ENCODE measurements around the gene DDX42.

The DDX42 gene

GRCh38 chr17:63821804-63822203 lies 47.8 kb downstream of the DDX42 start:
- no peak for DNase-seq (ENCODE audit: low read depth)
- H3K4me3 ChIP-seq (replicated peaks; ENCODE audit: low read depth, low read length) = no peak overlapping the region
- no peak for TF ChIP-seq CTCF (IDR thresholded peaks at IDR 0.05; ENCODE audit: low read length, missing control alignments)

- no peak overlapping the region for H3K4me3 ChIP-seq (replicated peaks; ENCODE audit: low read depth, low read length)
- TF ChIP-seq CTCF (IDR thresholded peaks at IDR 0.05; ENCODE audit: low read length, missing control alignments) = no peak
- no peak for DNase-seq (ENCODE audit: low read depth)
Observed at GRCh38 chr17:63822537-63822936, 48.6 kb downstream of the DDX42 start.

DNA sequence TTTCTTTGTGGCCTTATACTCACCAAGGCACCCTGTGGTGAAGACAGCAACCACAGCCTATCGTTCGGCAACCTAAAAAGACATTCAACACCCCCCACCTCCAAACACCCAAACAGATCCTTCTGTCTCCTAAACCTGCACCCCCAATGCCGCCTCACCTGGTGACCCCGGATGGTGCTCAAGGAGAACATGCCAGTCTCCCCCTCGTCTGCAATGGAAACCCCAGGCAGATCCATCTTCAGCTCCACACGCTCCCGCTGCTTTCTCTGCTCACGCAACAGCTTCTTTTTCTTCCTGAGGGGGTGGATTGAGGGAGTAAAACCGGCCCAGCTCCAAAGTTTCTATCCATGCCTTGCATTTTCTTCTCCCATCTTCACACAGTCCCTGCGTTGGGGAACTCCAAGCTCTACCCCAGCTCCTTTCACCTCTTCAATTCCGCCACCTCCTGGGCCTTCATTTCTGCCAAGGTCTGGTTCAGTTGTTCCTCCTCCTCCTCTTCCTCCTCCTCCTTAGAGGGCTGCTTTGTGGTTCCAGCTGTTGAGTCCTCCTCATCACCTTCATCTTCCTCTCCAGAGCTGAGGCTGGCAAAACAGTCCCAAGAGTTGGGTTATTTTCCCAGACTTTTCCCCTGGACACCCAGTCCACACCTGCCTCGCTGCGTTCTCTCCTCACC lies 49.8 kb downstream of the DDX42 start:
- no peak for DNase-seq (ENCODE audit: low read depth)
- TF ChIP-seq CTCF (IDR thresholded peaks at IDR 0.05; ENCODE audit: low read length, missing control alignments) = no peak
- no peak overlapping the region for H3K4me3 ChIP-seq (replicated peaks; ENCODE audit: low read depth, low read length)

DNA sequence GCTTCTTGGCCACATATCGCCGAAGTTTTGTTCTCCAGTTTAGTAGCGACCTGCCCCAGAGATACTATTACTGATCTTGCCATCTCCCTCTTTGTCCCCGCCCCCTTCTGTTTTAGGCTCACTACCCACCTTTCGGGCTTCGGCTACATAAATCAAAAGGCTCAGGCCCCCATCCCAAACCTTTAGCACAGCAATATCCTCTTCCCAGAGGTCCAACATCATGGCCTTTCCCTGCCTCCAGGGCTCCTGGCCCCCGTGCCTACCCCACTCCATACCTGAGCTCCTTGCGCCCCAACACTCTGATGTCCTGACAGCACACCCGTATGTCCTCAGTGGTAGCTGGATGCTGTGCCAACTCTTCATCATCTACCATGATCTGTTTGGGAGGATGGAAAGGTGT lies 50.4 kb downstream of the DDX42 start:
- no peak overlapping the region for H3K4me3 ChIP-seq (replicated peaks; ENCODE audit: low read depth, low read length)
- DNase-seq (ENCODE audit: low read depth) = no peak
- TF ChIP-seq CTCF (IDR thresholded peaks at IDR 0.05; ENCODE audit: low read length, missing control alignments) = no peak

DNA sequence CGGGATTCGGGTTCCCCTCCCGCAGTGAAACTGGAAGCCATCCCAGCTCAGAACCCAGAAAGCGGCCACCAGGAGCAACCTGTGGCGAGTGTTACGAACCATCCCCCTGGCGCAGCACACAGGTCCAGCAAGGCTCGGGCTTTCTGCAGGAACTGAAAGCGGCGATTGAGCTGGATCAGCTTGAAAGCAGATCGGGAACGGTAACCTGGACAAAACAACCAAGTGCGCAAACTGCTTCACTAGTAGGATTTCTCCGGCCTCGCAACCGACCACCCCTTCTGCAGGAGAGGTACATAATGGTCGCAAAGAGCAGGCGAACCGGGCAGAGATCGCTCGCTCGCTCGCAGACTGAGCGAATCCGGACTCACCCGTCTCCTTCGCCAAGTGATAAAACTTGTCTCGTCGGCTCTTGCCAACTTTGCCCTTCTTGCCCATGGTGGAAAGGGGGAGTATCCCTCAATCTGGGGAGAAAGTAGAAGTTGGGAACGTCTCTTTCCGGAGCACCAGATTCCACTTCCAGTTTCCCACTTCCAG lies 52.6 kb downstream of the DDX42 start:
- H3K4me3 ChIP-seq (replicated peaks; ENCODE audit: low read depth, low read length) = peak overlapping the region; percentile 78
- no peak for TF ChIP-seq CTCF (IDR thresholded peaks at IDR 0.05; ENCODE audit: low read length, missing control alignments)
- no peak for DNase-seq (ENCODE audit: low read depth)

- H3K4me3 ChIP-seq (replicated peaks; ENCODE audit: low read depth, low read length) = peak within 1 kb of the TSS; percentile 78
- peak; percentile 96 for DNase-seq (ENCODE audit: low read depth)
- peak; percentile 47 for TF ChIP-seq CTCF (IDR thresholded peaks at IDR 0.05; ENCODE audit: low read length, missing control alignments)
Observed at GRCh38 chr17:63827002-63827800, 53.2 kb downstream of the DDX42 start, which contains the start of the genes FTSJ3 and PSMC5. FTSJ3 (minus strand) TSS chr17:63827663; CDS start chr17:63826902, 761 bp downstream. PSMC5 (plus strand) TSS chr17:63827431; CDS start chr17:63827491, 60 bp downstream.
